Measurements from ENCODE around the gene FFAR4.

Gene FFAR4

DNA sequence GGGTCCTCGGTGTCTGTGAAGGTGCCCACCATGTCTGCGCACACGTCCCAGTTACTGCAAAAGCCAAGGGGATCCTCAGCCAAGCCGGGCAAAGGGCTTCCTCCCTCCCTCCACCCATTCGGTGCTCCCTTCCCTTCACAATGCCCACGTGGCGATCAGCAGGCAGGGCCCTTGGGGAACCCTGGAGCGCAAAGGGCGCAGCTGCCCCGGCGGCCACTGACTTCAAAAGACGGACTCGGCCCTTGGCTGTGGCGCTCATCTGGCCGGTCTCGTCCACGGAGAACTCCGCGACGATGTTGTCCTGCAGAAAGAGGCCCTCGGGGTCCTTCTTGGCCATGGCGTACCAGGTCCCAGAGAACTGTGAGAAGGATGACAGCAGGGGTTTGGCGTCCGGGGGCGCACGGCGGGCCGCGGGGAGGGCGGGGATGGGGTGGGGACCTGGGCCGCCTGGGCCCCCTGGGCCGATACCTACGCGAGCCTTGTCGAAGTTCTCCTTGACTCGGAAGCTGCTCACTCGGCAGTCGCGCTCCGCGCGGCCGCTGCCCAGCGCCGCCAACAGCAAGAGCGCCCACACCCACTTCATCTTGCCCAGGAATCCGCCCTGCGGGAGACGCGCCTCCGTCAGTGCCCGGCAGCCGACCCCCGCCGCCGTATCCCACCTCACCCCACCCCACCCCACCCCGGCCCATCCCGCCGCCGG lies 34.1 kb downstream of the FFAR4 start:
- DNase-seq (ENCODE audit: low spot score): no peak

DNA sequence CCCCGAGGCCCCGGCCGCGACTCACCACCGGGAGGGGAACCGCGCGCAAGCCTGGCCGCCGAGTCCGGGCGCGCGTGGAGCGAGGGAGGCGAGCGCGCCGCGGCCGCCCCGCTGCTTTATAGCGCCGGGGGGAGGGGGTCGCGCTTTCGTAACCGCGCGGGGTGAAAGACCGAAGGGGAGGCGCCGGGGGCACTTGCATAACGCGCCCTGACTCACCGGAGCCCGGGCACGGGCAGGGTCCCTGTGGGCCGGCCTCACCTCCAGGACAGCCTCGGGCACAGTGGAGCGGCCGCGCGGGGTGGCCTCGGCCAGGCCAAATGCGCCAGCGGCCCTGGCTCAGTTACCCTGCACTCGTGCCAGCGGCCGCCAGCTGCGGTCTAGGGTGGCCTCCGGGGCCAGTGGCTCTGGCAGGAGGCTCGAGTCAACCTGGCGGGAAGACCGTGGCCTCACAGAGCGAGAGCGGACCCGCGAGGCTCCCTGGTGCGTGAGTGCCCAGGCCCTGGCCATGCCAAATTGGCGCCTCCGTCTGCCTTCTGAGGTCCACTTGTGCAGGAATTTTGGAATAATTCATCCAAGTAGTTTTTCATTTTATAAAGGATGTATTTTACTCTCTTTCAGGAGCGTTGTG lies 34.8 kb downstream of the FFAR4 start, which contains the start of gene RBP4:
Gene RBP4 (minus strand): TSS at position 90 of the 628 bp plus-strand sequence. CDS start 207 bp downstream, outside the sequence.
- DNase-seq (ENCODE audit: low spot score): no peak

GRCh38 chr10:93601774-93602162 lies 35.3 kb downstream of the FFAR4 start:
- no peak for DNase-seq (ENCODE audit: low spot score)

DNA sequence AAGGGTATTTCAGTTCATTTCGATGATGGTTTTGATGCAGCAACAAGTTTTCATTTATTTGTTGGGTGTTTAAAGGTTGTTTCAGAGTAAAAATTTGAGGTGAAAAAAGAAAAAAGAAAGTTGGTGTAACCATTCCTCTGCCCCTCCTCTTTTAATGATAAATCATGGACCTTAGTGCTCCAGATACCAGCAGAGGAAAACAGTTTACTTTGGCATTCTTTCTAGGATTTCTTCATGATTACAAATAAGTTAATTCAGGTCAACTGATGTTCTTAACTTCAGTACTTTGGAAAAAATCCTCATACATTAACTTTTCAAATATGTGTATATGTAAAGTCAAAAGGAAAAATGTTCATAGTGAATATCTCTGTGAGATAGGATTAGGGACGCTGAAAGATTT lies 36.6 kb downstream of the FFAR4 start:
- DNase-seq (ENCODE audit: low spot score): no peak

DNA sequence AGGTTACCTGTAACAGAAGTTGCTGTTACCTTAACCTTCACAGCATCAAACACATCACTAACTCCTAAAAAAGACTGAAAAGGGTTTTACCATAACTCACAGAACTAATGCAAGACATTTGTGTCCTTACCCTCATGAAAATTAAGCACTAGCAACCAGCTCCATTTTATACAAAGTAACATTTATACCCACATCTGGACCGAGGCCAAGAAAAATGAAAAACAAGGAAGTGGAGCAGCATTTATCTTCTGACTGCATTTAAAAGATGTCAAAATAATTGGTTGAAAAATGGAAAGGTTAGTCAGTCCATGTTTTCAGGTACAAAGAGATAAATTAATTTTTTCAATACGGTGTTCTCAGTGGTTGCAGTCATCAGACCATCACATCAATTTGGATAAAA lies 37.7 kb downstream of the FFAR4 start:
- DNase-seq (ENCODE audit: low spot score): no peak

DNA sequence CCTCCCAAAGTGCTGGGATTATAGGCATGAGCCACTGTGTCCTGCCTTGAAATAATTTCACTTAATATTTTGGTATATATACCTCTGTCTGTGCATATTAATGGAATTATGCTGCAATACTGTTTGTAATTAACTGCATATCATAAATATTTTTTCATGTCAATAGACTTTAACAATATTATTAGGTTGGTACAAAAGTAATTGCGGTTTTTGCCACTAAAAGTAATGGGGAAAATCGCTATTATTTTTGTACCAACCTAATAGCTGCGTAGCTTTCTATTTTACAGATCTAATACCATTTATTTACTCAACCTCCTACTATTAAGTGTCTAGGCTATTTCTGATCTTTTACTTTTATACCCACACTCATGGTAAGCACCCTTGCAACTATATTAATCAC lies 42.0 kb downstream of the FFAR4 start:
- no peak for DNase-seq (ENCODE audit: low spot score)

DNA sequence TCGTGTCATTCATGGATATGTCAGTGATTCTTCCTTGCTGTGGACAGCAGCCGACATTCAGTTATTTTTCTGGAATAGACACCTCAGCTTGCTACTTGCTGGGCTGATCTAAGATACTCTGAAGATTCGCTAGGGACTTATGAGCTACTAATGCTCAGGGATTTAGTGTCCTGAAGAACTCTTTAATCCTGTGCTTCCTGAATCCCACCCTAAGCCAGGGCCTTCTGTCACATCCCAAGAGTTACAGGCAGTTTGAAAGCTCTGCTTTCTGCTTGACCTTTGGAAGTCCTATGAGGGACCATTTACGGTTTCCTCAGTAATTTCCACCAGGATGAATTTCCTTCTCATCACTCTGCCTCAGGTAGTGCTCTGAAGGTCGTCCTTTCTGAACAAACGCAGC lies 45.8 kb downstream of the FFAR4 start, which contains the start of gene PDE6C:
Gene PDE6C (plus strand): TSS at position 227 of the 400 bp plus-strand sequence. CDS start 189 bp downstream, outside the sequence.
- DNase-seq (ENCODE audit: low spot score): no peak

GRCh38 chr10:93613126-93613525 lies 46.7 kb downstream of the FFAR4 start:
- no peak for DNase-seq (ENCODE audit: low spot score)

DNA sequence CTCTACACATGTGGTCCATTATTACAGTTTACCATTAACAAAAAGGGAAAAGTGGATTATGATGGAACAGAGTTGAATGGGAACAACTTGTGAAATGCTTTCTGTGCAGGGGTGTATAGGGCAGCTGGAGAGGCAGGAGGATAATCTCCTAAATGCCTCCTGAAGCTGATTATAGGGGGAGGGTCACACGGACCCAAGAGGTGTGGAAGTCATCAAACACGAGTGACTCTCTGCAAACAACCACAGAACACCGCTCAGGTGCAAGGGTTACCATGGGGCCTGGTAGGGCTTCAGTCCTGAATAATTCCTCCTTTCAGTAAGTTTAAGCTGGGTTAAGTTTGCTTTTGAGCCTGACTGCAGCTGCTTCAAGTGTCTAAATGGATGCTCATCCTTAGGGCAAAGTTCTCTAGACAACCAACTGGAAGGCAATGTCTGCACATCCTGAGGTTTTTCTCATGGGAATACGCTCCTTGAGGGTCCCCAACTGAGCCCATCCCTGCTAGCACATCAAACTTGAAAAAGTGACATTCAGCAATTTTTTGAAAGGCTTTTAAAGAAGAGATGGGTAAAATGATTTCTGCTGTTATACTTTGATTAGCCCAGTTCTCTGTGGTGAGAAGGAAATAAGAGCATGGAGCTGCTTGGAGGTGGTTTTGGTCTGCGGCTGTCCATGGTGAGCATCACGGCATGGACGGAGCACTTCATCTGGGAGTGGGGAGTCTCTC lies 47.8 kb downstream of the FFAR4 start:
- no peak for DNase-seq (ENCODE audit: low spot score)

DNA sequence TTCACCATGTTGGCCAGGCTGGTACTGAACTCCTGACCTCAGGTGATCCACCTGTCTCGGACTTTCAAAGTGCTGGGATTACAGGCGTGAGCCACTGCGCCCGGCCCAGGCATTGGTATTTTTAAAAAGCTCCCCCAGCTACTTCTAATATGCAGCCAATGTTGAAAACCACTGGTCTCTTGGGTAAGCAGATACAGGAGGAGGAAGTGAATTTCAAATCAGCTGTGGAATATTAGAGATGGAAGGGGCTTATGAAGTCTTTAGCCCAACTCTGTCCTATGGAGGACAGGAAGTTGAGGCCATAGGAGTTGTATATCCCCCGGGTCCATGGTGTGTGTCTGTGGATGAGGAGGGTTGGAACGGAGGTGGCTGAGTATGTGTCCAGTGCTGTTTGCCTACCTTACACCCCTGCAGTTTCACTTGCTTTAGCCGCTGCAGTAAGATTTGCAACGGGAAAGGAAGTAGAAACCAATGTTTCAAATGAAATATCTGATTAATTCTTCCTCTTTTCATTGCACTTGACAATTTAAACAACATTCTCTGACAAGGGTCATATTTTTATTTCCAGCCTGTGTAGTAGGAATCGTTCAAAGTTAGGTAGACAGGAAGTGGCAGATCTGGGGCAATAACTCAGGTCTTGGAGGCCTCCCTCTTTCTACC lies 49.2 kb downstream of the FFAR4 start:
- DNase-seq (ENCODE audit: low spot score): no peak

DNA sequence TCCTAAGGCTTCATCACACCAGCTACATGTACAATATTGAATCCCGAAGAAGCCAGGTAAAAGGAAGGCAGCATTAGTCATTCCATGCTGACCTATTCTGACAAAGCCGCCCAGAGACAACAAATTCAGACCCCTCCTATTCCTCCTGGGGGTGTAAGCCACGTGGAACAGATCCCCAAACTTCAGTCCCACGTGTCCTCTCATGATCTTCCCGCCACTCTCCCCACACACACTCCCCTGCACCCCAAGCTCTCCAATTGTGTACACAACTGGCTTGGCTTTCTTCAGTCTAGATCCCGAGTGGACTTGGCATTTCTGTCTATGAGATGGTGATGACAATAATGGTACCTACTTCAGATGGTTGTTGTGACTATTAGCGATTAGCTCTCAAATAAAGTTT lies 54.5 kb downstream of the FFAR4 start:
- no peak for DNase-seq (ENCODE audit: low spot score)

DNA sequence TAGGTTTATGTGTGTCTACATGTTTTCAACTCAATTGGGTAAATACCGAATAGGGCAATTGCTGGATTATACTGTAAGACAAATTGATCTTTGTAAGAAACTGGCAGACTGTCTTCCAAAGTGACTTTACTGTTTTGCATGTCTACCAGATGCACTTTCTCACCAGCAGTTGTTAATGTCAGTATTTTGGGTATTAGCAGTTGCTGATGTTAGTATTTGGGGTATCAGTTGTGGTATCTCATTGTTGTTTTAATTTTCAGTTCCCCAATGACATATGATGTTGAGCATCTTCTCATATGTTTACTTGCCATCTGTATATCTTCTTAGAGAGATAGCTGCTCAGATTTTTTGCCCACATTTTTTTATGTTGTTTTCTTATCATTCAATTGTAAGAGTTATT lies 56.5 kb downstream of the FFAR4 start:
- DNase-seq (ENCODE audit: low spot score): no peak

DNA sequence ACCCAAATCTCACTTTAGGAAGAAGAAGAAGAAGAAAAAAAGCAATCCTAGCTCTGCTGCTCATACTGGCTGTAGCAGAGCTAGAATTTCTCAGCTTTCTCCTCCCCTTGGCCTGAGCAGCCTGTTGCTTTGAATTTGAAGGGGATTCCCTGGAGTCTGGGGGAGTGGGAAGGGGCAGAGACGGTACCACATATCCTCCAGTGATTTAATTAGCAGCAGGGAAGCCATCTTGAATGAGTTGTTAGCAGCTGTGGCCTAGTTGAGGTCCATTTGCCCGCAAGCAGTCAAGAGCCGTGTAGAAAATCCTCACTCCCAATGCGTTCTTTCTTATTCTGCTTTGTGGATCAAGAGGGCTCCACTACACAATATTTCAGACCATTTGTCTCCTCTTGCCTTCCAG lies 62.4 kb downstream of the FFAR4 start:
- DNase-seq (ENCODE audit: low spot score): no peak

GRCh38 chr10:93629647-93630305 lies 63.3 kb downstream of the FFAR4 start:
- DNase-seq (ENCODE audit: low spot score): no peak

DNA sequence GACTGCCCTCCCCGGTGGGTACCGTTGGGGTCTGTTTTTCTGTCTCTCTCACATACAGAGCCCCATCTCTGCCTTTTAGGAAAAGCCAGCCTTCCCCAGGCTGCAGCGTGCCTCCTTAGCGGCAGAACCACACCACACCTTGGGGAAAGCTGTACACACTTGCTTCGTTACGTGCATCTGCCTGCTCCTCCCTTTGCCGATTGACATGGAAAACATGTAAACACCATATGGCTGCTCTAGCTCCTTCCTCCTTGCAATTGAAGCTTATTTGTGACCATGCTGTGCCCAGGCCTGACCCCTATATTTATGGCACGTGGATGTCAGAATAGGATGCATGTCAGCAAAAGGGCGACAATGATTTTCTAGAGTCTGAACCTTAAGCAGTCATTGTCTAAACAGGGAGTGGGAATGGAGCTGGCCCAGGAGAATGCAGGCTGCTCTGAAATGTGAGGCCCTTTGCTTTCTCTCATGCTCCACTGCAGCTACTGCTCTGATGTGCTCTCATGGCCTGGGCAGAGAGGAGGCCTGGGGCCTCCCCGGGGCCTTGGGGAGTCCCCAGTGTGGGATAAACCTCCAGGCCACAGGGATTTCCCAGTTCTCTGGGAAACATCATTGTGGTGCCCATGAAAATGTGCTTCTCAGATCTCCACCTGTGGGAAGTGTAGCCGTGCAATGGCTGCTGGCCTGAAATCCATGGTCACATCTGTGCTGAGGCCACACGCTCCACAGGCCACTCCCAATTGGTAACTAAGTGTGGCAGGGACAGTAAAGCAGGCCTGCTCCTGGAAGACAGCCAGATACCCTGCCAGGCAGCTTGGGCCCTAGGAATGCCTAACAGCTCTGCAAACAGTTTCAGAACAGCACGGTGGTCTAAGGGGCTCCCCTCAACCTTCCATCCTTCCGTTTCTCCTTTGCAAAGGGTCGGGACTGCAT lies 64.4 kb downstream of the FFAR4 start:
- no peak for DNase-seq (ENCODE audit: low spot score)

Data from left forelimb (tissue), 1 donor.